Memory B cell (primary cell): ENCODE results near the gene LTBP1.

Experiments
- ATAC-seq: fragments of 150-1000 bp; cut with Tn5 transposase; 2 replicates; pipeline ENCODE4 v1.10.0; 2021; ENCODE audit warnings: low read depth, mild to moderate bottlenecking, moderate library complexity
- DNase-seq, 2 donors: peaks; one replicate each; pipeline ENCODE4 v3.0.0; 2022; ENCODE audit warnings: low spot score in 2 of 2
- H3K27ac Mint-ChIP-seq: one replicate; pipeline ENCODE4 v1.8.0; 2022; ENCODE audit warnings: mild to moderate bottlenecking, moderate library complexity, mixed read lengths
- H3K27me3 Mint-ChIP-seq: one replicate; pipeline ENCODE4 v1.8.0; 2022; ENCODE audit warnings: mixed read lengths
- H3K36me3 Mint-ChIP-seq: one replicate; pipeline ENCODE4 v1.8.0; 2022; ENCODE audit warnings: mild to moderate bottlenecking, mixed read lengths
- H3K4me1 Mint-ChIP-seq: one replicate; pipeline ENCODE4 v1.8.0; 2022; ENCODE audit warnings: mixed read lengths
- H3K4me3 Mint-ChIP-seq: one replicate; pipeline ENCODE4 v1.8.0; 2022; ENCODE audit warnings: mild to moderate bottlenecking, moderate library complexity, mixed read lengths
- H3K9me3 Mint-ChIP-seq: one replicate; pipeline ENCODE4 v1.8.0; 2022; ENCODE audit warnings: mixed read lengths

LTBP1 gene

DNA sequence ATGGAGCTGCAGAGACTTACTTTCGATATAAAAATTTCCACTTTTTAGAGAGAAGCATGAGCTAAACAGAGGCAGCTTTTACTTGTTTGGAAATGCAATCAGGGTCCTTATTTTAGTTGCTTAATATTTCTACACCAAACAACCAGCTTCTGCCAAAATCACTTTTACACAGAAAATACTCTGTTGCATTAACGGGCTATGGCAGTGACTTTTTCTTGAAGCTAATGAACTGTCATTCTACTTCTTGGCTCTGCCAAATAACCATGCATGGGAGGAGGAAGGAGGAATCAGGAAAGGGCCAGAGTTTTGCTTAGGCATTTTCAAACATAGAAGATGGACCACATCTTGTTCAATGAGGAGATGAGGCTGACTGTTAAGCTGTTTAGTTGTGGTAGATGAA lies 23.6 kb upstream of the LTBP1 start:
- peaks cover 1% of the 10 kb centered on the region for H3K9me3 Mint-ChIP-seq
- peaks cover 4% of the 10 kb centered on the region for H3K36me3 Mint-ChIP-seq
- H3K4me3 Mint-ChIP-seq, result no peak overlapping the region
- ATAC-seq (no peak), DNase-seq (no peak)
- peaks cover 18% of the 10 kb centered on the region for H3K27me3 Mint-ChIP-seq
- H3K4me1 Mint-ChIP-seq, result no peaks in the 10 kb centered on the region
- no peak overlapping the region for H3K27ac Mint-ChIP-seq

DNA sequence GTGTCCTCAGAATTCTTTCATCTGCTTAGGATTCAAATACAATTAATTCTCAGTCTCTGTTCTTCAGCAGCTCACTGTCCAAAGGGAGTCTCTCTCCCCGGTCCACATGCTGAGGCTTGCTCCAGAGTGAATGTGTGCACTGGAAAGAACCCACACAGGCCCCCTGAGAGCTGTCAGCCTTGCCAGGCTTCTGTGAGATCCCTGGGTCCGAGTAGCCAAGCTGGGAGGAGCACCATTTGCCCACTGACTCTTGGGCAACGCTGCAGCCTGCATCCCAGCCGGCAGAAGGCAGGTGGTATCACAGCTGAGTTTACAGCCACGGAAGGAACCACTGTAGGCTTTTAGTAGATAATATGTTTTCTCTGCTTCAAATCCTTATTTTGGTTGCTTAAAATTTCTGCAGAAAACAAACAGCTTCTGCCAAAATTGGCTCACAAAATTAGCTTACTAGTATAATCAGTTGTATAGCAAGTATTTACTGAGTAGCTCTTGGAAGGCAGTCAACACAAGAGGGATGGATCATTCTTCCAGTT lies 21.4 kb upstream of the LTBP1 start:
- DNase-seq (no peak), ATAC-seq (no peak)
- no peaks in the 10 kb centered on the region for H3K4me1 Mint-ChIP-seq
- H3K27me3 Mint-ChIP-seq, result peaks cover 19% of the 10 kb centered on the region
- H3K9me3 Mint-ChIP-seq, result no peaks in the 10 kb centered on the region
- no peak overlapping the region for H3K4me3 Mint-ChIP-seq
- H3K27ac Mint-ChIP-seq, result no peak overlapping the region
- H3K36me3 Mint-ChIP-seq, result peaks cover 2% of the 10 kb centered on the region

DNA sequence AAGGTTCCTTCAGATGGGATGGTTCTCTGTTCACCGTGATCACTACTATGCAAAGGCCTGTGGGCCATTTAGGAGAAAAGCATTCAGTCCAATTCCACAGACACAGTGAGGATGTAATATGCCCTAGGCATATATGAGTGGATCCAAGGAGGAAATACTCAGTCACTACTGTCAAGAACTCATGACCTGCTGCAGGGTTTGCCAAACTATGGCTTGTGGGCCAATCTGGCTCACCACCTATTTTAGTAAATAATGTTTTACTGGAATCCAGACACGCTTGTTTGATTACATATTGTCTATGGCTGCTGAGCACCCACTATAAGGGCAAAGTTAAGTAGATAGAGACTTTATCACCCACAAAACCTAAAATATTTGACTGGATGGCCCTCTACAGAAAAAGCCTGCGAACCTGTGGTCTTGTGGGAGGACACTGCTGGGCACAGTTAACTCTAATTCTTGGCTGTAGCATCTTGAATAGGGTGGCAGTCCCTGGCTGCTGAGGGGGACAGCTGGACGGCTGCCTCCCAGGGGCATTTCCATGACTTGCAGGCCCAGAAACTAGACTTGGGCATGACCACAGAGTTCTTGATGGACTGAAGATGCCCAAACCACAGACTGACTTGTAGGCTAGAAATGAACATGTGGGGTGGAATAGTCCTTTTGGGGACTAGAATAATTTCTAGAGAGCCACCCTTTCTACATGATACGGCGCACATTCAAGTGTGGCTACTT lies 20.6 kb upstream of the LTBP1 start:
- Mint-ChIP-seq H3K4me1 (no peaks in the 10 kb centered on the region), H3K4me3 (no peak overlapping the region), H3K9me3 (no peaks in the 10 kb centered on the region), H3K27ac (no peak overlapping the region), H3K27me3 (peaks cover 19% of the 10 kb centered on the region), H3K36me3 (peaks cover 2% of the 10 kb centered on the region)
- no peak for DNase-seq
- no peak for ATAC-seq

DNA sequence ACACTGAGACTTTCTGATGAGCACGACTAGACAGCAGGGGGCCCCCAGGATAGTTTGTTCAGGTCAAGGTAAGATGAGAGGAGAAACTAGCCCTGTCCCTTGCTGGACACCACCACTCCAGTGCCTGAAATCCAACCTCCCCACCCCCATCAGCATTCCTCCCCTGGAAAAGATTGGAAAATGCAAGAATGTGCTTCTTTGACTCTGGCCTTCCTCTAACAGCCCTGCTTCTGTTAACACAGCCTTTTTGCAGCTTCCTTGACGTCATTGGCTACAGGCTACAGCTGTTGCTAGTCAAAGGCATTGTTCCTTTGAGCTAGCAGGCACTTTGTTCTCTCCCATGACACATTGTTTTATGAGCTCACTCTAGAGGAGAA lies 20.1 kb upstream of the LTBP1 start:
- DNase-seq (no peak), ATAC-seq (no peak)
- no peak overlapping the region for H3K27ac Mint-ChIP-seq
- peaks cover 2% of the 10 kb centered on the region for H3K36me3 Mint-ChIP-seq
- peaks cover 19% of the 10 kb centered on the region for H3K27me3 Mint-ChIP-seq
- no peaks in the 10 kb centered on the region for H3K9me3 Mint-ChIP-seq
- H3K4me3 Mint-ChIP-seq, result no peak overlapping the region
- H3K4me1 Mint-ChIP-seq, result no peaks in the 10 kb centered on the region

DNA sequence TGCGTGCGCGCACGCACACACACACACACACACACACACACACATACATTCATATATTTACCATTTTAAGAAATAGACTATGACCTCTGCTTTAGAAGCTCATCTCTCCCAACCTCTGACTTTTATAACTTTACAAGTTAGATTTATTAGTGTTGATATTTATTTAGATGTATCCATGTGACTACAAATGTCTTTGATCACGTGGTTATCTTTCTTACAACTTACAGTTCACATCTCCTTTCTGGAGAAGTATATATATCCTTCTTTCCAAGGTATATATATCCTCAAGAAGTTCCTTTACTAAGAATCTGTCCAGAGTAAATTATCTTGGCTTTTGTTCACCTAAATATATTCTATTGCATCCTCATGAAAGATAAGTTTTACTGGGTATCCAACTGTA lies 16.3 kb upstream of the LTBP1 start:
- ATAC-seq (no peak), DNase-seq (no peak)
- Mint-ChIP-seq H3K4me1 (no peaks in the 10 kb centered on the region), H3K9me3 (no peaks in the 10 kb centered on the region), H3K27me3 (peaks cover 22% of the 10 kb centered on the region), H3K27ac (no peak overlapping the region), H3K36me3 (peaks cover 2% of the 10 kb centered on the region), H3K4me3 (no peak overlapping the region)

DNA sequence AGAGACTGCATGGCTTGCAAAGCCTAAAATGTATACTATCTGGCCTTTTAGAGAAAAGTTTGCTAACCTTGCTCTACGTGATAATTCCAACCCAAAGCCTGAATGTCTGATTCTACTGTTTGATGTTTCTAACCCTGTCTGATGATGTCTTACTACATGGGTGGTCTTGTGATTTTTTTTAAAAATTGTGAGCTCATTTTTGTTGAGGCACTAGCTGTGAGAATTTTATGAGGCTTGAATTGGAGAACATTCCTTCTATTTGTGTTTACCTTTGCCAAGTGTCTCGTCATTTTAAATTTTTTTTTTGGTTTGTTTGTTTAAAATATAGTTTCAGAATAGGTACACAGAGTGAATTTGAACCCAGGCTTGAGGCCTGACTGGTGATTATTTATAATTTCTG lies 15.2 kb upstream of the LTBP1 start:
- peaks cover 25% of the 10 kb centered on the region for H3K27me3 Mint-ChIP-seq
- H3K9me3 Mint-ChIP-seq, result no peaks in the 10 kb centered on the region
- DNase-seq, result no peak
- no peak for ATAC-seq
- H3K4me3 Mint-ChIP-seq, result no peak overlapping the region
- H3K36me3 Mint-ChIP-seq, result peaks cover 2% of the 10 kb centered on the region
- H3K27ac Mint-ChIP-seq, result no peak overlapping the region
- no peaks in the 10 kb centered on the region for H3K4me1 Mint-ChIP-seq

DNA sequence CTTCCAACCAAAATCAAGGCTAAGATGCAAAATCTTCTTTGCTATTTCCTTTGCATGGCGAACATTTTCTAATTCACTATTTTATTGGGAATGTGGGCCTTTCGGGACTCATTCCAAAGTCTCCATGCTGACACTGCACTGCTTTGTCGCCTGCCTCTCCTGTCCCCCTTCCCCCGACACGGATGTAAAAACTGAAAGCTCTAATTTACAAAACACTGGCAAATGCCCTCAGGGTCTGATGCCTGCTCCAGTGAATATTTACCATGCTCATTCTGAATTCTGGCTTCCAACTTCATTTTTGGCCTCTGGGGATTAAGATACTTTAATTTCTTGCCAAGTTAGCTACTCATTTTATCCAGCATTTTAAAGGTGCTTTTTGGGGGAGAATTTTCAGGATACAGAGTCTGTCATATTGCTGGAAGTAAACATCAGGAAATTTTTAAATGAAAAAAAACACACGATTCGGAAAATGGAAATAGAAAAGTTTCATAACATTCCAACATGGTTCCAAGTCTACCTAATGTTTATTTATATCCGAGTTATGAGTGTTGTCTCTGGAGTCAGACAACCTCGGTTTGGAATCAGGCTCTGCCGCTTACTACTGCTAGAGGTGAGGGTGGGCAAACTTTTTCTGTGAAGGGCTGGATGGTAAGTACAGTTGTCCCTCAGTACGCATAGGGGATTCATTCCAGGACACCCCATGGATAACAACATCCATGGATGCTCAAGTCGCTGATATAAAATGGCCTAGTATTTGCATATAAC lies 14.6 kb upstream of the LTBP1 start:
- DNase-seq (no peak), ATAC-seq (no peak)
- no peak overlapping the region for H3K4me3 Mint-ChIP-seq
- no peaks in the 10 kb centered on the region for H3K4me1 Mint-ChIP-seq
- no peak overlapping the region for H3K27ac Mint-ChIP-seq
- peaks cover 23% of the 10 kb centered on the region for H3K27me3 Mint-ChIP-seq
- H3K9me3 Mint-ChIP-seq, result no peaks in the 10 kb centered on the region
- H3K36me3 Mint-ChIP-seq, result peaks cover 2% of the 10 kb centered on the region

DNA sequence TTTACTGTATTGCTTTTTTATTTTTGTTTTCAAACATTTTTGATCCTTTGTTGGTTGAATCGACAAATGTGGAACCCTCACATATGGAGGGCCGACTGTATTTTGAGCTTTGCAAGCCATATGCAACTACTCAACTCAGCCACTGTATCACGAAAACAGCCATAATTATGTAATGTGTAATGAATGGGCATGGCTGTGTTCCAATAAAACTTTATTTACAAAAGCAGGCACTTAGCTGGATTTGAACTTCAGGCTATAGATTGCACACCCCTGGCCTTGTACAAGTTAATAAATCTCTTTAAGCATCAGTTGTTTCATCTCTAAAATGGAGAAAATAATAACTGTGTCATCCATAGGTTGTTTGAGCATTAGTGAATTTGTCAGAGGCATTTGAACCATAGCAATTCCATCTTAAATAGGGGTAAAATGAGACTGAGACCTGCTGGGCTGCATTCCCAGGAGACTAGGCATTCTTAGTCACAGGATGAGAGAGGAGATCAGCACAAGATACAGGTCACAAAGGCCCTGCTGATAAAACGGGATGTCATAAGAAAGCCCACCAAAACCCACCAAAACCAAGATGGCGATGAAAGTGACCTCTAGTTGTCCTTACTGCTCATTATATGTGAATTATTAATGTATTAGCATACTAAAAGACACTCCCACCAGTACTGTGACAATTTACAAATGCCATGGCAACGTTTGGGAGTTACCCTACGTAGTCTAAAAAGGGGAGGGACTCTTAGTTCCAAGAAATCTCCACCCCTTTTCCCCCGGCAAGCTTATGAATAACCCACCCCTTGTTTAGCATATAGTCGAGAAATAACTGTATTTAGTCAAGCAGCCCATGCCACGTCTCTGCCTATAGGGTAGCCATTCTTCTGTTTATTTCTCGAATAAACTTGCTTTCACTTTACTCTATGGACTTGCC lies 13.7 kb upstream of the LTBP1 start:
- no peaks in the 10 kb centered on the region for H3K9me3 Mint-ChIP-seq
- no peak for DNase-seq
- peaks cover 20% of the 10 kb centered on the region for H3K27me3 Mint-ChIP-seq
- no peaks in the 10 kb centered on the region for H3K4me1 Mint-ChIP-seq
- ATAC-seq, result no peak
- no peak overlapping the region for H3K27ac Mint-ChIP-seq
- no peak overlapping the region for H3K4me3 Mint-ChIP-seq
- no peaks in the 10 kb centered on the region for H3K36me3 Mint-ChIP-seq

DNA sequence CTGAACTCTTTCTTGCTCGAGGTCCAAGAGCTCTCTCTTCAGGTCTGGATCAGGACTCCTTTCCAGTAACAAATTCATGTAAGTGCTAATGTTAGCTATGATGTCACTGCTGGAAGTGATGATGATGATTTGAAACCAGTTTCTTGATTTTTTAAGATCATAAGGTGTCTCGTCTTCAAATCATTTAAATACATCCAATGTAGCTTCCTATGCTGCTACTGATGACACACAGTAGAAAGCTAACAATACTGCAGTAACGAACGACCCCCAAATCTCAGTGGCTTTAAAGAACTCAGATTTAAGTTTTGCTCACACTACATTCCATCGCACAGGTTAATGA lies 13.0 kb upstream of the LTBP1 start:
- DNase-seq (no peak), ATAC-seq (no peak)
- Mint-ChIP-seq H3K4me3 (no peak overlapping the region), H3K27ac (no peak overlapping the region), H3K9me3 (no peaks in the 10 kb centered on the region), H3K4me1 (no peaks in the 10 kb centered on the region), H3K27me3 (peaks cover 19% of the 10 kb centered on the region), H3K36me3 (no peaks in the 10 kb centered on the region)

DNA sequence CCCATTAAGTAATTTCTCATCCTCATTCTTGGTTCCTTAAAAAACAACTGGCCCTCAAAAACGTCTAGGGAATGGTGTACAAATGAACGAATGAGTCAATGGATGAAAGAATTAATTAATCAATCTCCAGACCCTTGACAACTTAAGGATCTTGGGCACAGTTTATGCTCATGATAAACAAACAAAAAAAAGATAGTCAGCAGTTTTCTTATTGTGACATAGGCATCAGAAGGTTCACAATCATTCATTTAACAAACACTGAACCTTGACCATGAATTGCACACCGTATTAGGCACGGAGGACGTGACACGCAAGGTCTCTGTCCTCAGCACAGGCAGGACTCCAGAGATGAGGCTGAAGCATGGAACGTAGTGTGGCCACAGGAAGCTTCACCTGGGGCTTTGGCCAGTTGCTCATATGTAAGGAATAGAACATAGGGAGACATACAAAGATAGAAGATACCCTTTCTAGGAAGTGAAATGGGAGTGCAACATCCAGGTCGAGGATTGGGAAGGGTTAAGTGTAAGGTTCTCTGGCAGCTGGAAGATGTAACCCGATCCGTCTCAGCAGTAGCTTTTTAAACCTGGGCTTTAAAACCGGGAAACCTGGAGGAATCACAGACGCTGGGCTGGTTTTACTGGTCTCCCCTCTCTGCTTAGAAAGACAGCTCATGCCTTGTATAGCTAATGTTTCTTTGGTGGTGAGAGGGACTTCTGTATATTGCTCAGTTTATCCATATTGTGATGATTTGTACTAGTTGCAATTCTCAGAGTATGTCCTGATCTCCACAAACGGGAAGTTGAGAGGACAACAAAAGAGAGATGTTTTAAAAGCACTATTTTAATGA lies 8.9 kb upstream of the LTBP1 start:
- no peak for DNase-seq
- Mint-ChIP-seq H3K27me3 (peaks cover 26% of the 10 kb centered on the region), H3K9me3 (no peaks in the 10 kb centered on the region), H3K4me1 (no peaks in the 10 kb centered on the region), H3K27ac (no peak overlapping the region), H3K4me3 (no peak overlapping the region), H3K36me3 (no peaks in the 10 kb centered on the region)
- no peak for ATAC-seq

DNA sequence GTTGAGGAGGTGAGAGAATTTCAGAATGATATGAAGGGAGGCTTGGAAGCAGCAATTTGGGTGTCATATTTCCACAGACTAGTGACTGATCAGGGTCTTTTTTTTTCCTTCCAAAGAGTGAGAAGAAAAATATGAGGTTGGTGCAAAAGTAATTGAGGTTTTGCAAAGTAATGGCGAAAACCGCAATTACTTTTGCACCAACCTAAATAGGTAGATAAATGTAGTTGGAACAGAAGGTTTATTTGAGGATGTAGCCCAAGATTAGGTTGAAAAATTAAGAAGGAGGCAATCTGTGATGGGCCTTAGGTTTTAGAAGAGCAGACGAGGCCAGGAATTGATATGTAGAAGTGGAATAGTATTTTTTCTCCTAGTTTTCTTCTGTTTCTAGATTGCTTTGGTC lies 7.8 kb upstream of the LTBP1 start:
- H3K9me3 Mint-ChIP-seq, result no peaks in the 10 kb centered on the region
- no peaks in the 10 kb centered on the region for H3K36me3 Mint-ChIP-seq
- no peak overlapping the region for H3K27ac Mint-ChIP-seq
- no peak overlapping the region for H3K4me3 Mint-ChIP-seq
- H3K27me3 Mint-ChIP-seq, result peaks cover 21% of the 10 kb centered on the region
- H3K4me1 Mint-ChIP-seq, result no peaks in the 10 kb centered on the region
- DNase-seq (no peak), ATAC-seq (no peak)

DNA sequence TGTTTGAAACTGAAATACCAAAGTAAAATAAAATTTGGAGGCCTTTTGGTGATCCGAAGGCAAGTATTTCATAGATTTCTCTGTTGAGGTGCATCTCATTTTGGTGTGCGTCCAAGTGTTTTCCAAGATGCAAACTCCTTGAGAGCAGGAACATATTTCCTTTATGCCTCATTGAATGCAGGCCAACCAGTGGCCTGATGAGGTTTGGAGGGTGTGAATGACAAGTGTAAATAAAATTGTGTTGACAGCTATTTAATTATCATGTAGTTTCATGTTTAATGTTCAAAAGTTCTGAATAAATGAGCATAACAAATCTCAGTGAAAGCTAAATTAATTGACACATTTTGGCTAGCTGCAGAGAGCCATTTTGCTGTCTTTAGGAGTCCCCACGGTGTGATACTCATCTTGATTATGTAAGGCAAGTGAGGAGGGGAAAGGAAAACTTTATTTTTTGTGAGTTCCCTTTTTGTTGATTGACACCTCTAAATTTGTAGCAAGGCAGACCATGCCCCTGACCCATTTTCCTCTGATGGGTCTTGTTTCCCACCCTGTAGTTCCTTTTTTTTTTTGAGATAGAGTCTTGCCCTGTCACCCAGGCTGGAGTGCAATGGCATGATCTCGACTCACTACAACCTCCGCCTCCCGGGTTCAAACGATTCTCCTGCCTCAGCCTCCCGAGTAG lies 6.3 kb upstream of the LTBP1 start:
- Mint-ChIP-seq H3K27me3 (peaks cover 24% of the 10 kb centered on the region), H3K36me3 (no peaks in the 10 kb centered on the region), H3K4me3 (no peak overlapping the region), H3K4me1 (no peaks in the 10 kb centered on the region), H3K27ac (no peak overlapping the region), H3K9me3 (no peaks in the 10 kb centered on the region)
- ATAC-seq (no peak), DNase-seq (no peak)
